GM12891 (cell line): Measurements from ENCODE around the gene F5.

Experiments
- DNase-seq: peaks from one replicate; pipeline ENCODE4 v3.0.0; 2011; ENCODE audit warnings: low spot score; ENCODE audit not compliant: insufficient read length
- FAIRE-seq: peaks from 2 replicates; lab custom pipeline; 2011; peaks lifted over from hg19 to GRCh38; lab: Jason Lieb, UNC
- PAX5 ChIP-seq: IDR thresholded peaks from 2 replicates; pipeline ENCODE4 v1.6.1; 2011; ENCODE audit warnings: low read length, moderate library complexity, mild to moderate bottlenecking; ENCODE audit not compliant: insufficient read depth, severe bottlenecking
- POLR2A ChIP-seq: IDR thresholded peaks from 2 replicates; pipeline ENCODE4 v1.6.1; 2011; ENCODE audit warnings: low read depth, low read length, control low read depth
- POLR2AphosphoS5 ChIP-seq: IDR thresholded peaks from 2 replicates; pipeline ENCODE4 v1.6.1; 2011; ENCODE audit warnings: low read depth, low read length, control low read depth
- POU2F2 ChIP-seq: IDR thresholded peaks from 2 replicates; pipeline ENCODE4 v1.6.1; 2011; ENCODE audit warnings: low read depth, mild to moderate bottlenecking, control low read depth, low read length, moderate library complexity
- SPI1 ChIP-seq: IDR thresholded peaks from 2 replicates; pipeline ENCODE4 v1.6.1; 2011; ENCODE audit warnings: low read depth, low read length, control low read depth
- TAF1 ChIP-seq: IDR thresholded peaks from 2 replicates; pipeline ENCODE4 v1.6.1; 2011; ENCODE audit warnings: low read depth, low read length, control low read depth

F5 gene

GRCh38 chr1:169485431-169486280 is 100.6 kb downstream of the F5 start, which contains the start of gene SLC19A2:
Gene SLC19A2, minus strand, starts transcription at chr1:169485944. Its CDS starts 178 bp downstream, at chr1:169485766.
- FAIRE-seq (peak; percentile 95), DNase-seq (peak; percentile 90)
- TF ChIP-seq PAX5 = no peak
- peak; percentile 81 for TF ChIP-seq POLR2AphosphoS5
- peak; percentile 60; the same call in 1 of the 2 replicates for TF ChIP-seq TAF1
- TF ChIP-seq SPI1 = no peak
- no peak for TF ChIP-seq POU2F2
- peak; percentile 77; the same call in 1 of the 2 replicates for TF ChIP-seq POLR2A

GRCh38 chr1:169484683-169485430 is 101.4 kb downstream of the F5 start:
- TF ChIP-seq PAX5 (no peak), SPI1 (no peak), POU2F2 (peak; percentile 42; the same call in 1 of the 2 replicates)
- DNase-seq (no peak), FAIRE-seq (peak; percentile 58)

GRCh38 chr1:169484101-169484500 is 102.2 kb downstream of the F5 start:
- TF ChIP-seq POU2F2 (no peak), POLR2AphosphoS5 (no peak), POLR2A (no peak), PAX5 (no peak), TAF1 (no peak), SPI1 (no peak)
- FAIRE-seq = no peak
- no peak for DNase-seq

- FAIRE-seq = no peak
- no peak for DNase-seq
- no peak for TF ChIP-seq POLR2AphosphoS5
- no peak for TF ChIP-seq POU2F2
- TF ChIP-seq POLR2A = no peak
- TF ChIP-seq SPI1 = no peak
- TF ChIP-seq TAF1 = no peak
- TF ChIP-seq PAX5 = no peak
These were observed 102.7 kb downstream of the F5 start for GRCh38 chr1:169483500-169483966.

- TF ChIP-seq POLR2A (no peak), POLR2AphosphoS5 (no peak), SPI1 (no peak), PAX5 (no peak), POU2F2 (no peak), TAF1 (no peak)
- no peak for FAIRE-seq
- DNase-seq = no peak
These were observed 106.8 kb downstream of the F5 start for GRCh38 chr1:169479363-169480066.

GRCh38 chr1:169478094-169478672 is 108.1 kb downstream of the F5 start:
- TF ChIP-seq POU2F2 (no peak), SPI1 (no peak), POLR2AphosphoS5 (no peak), POLR2A (no peak), TAF1 (no peak), PAX5 (no peak)
- no peak for FAIRE-seq
- DNase-seq = no peak

- DNase-seq = no peak
- TF ChIP-seq SPI1 = no peak
- no peak for TF ChIP-seq PAX5
- no peak for TF ChIP-seq POLR2AphosphoS5
- no peak for TF ChIP-seq POU2F2
- no peak for FAIRE-seq
These were observed 110.4 kb downstream of the F5 start for GRCh38 chr1:169475806-169476387.

- no peak for DNase-seq
- no peak for FAIRE-seq
- no peak for TF ChIP-seq PAX5
These were observed 111.8 kb downstream of the F5 start for GRCh38 chr1:169474302-169474995.

- no peak for TF ChIP-seq SPI1
- no peak for TF ChIP-seq POLR2A
- TF ChIP-seq PAX5 = no peak
- no peak for TF ChIP-seq POLR2AphosphoS5
- no peak for TF ChIP-seq POU2F2
- TF ChIP-seq TAF1 = no peak
- DNase-seq = no peak
- no peak for FAIRE-seq
These were observed 112.9 kb downstream of the F5 start for GRCh38 chr1:169473347-169473746.
